Brain pericyte (primary cell): ENCODE data around the gene LTB4R.

Experiments used
- DNase-seq: peaks from one replicate; pipeline ENCODE4 v3.0.0-alpha.2; 2012; ENCODE audit warnings: low read depth, low spot score

LTB4R gene

DNA sequence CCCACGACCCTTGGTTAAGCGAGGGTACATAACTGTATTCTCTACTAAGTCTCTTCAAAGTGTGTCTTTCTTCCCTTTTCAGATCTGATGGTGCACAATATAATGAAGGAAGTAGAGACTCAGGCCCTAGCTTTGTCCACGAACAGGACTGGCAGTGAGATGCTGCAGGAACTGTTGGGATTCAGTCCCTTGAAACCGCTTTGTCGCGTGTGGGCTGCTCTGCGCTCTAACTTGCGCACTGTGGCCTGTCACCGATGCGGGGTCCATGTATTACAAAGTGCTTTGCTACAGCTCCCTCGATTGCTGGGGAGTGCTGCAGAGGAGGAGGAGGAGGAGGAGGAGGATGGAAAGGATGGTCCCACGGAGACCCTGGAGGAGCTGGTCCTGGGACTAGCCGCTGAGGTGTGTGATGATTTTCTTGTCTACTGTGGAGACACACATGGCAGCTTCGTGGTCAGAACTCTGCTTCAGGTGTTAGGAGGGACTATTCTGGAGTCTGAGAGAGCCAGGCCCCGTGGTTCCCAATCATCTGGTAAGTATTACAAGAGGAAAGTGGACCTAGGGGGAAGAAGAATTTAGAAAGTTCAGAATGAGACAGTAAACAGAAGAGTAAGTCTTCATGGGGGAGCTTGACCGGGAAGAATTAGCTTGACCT lies 10.8 kb upstream of the LTB4R start:
- no peak for DNase-seq

DNA sequence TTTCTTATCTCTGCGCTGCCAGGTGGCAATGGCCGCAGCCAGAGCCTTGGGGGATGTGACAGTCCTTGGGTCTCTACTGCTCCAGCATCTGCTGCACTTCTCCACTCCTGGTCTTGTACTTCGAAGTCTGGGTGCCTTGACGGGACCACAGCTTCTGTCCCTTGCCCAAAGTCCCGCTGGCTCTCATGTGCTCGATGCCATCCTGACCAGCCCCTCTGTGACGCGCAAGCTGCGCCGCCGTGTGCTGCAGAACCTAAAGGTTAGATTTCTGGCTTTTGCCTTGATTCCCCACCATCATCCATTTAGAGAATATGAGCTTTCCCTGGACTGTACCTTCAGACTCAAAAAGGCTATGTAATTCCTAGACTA lies 7.3 kb upstream of the LTB4R start:
- no peak for DNase-seq

DNA sequence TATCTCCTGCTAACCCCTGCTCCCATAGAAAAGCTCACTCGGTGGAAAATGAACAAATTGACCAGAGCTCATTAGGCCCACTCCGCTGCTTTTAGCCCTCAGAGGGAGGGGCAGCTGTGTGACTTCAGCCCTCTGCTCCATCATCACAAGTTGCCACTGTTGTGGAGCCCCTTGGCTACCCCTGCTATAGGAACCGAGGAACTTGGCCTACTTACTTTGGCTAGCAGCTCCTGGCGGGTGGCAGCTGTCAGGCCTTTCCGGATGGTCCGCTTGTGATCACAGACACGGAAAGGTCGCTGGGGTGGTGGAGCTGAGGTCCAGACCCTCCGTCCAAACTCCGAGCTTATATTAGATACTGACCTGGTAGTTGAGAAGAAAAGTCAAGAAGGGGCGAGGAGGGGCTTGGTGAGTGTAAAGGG lies 4.1 kb upstream of the LTB4R start:
- DNase-seq: no peak

DNA sequence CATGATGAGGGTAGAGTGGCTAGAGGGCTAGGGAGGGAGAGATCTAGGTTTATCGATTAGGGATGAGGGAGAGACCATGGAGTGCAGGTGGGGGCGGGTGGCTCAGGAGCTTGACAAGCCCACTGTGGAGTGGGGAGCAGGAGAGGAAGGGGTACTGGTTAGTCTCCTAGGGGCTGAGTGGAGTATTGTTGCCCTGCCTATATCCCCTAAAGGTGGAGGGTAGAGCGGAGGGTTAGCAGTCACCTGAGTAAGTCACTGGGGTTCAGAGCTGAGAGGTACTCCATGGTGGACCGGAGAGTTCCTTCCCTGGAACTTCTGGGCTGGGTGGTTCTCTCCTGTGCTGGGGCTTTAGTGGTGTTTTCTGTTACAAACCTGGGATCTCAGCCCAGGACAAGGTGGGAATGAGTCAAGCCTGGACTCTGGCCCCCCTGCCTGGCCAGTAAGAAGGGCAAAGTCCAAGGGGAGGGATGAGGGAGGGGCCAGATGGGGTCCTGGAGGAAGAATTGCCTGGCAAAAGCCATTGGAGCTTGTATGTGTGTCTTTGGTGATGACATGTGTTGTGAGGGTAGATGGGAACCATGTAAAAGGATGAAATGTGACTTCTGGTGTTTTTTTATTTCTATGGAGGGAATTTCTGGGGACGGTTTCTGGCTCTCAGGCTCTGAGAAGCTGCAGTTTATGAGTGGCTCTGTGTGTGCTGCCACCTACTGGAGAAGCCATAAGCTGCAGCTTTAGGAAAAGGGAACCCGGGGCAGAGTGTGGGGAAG lies 3.5 kb upstream of the LTB4R start, which contains the start of gene CIDEB:
TSS of gene CIDEB (minus strand) at position 403 of the 767 bp plus-strand sequence. CDS start at position 284, 119 bp downstream.
- DNase-seq: no peak

DNA sequence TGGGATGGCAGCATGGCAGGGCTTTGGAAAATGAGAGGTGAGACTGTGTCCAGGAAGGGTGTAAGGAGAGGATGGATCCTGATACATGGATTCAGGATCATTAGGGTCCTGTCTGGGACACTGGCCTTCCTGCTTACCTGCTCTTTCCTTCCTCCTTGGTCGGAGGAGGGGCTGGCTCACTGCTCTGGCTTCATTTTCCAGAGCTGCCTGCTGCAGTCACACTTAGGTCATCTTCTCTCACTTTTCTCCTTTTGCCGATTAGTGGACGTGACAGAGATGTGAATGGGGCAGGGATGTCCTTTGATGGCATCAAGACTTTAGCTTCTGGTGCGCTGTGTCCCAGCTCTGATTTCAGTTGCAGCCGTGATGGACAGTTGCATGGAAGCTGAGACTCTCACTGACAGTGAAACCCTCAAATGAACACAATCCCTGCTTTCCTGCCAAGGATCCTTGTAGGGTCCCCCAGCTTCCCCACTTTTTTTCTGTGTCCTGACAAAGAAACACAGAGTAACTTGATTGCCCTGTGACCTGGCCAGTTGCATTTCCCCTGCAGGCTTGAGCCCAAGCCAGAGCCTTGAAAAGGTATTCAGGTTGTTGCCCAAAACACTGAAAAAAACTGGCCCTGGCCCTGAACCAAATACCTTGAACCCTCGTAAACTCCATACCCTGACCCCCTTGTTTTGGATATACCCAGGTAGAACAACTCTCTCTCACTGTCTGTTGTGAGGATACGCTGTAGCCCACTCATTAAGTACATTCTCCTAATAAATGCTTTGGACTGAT lies 2.8 kb upstream of the LTB4R start:
- DNase-seq: no peak

DNA sequence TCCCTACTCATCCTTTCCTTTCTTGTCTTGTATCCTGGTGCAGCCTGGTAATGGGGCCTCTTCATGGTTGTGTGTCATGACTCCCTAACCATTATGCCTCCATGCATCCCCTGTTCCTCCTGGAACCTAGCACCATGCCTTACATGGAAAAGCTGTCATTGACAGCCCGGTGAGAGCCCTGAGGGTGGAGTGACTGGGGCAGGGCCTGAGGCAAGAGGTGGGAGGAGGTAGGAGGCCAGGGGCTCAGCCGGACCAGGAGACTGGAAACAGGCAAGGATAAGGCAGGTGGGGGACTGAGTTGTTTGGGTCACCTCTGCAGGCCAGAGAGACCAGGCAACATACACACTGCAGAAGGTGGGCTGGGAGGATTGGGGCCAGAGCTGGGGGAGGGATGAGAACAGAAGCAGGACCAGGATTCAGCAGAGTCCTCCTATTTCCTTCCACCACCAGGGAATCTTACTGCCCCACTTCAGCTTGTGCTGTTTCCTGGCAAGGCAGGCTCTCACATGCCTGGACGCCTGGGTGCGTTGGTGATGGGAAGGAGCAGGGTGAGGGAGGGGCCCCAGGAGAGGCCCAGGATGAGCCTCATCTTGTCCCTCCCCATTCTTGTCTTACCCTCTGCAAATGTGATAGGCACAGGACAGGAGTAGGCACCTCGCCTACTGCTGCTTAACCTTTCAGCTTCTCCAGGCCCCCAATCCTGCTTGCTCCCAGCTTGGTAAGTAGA lies 1.6 kb upstream of the LTB4R start, which contains the start of gene LTB4R2:
TSS of gene LTB4R2 (plus strand) at position 603 of the 727 bp plus-strand sequence. CDS start 525 bp downstream, outside the sequence.
- DNase-seq: no peak

DNA sequence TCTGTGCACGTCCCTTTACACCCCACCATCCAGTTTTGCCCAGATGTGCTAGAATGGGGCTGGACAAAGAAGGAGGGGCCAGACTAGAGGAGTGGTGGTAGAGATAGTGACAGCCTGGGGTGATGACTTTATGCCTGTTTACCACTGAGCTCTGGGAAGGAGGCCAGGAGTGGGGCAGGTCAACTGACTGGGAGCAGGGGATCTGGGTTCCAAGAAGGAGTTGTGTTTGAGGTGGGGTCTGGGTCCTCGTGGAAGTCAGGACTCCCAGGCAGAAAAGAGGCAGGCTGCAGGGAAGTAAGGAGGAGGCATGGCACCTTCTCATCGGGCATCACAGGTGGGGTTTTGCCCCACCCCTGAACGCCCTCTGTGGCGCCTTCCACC lies 1.0 kb upstream of the LTB4R start:
- DNase-seq: no peak

DNA sequence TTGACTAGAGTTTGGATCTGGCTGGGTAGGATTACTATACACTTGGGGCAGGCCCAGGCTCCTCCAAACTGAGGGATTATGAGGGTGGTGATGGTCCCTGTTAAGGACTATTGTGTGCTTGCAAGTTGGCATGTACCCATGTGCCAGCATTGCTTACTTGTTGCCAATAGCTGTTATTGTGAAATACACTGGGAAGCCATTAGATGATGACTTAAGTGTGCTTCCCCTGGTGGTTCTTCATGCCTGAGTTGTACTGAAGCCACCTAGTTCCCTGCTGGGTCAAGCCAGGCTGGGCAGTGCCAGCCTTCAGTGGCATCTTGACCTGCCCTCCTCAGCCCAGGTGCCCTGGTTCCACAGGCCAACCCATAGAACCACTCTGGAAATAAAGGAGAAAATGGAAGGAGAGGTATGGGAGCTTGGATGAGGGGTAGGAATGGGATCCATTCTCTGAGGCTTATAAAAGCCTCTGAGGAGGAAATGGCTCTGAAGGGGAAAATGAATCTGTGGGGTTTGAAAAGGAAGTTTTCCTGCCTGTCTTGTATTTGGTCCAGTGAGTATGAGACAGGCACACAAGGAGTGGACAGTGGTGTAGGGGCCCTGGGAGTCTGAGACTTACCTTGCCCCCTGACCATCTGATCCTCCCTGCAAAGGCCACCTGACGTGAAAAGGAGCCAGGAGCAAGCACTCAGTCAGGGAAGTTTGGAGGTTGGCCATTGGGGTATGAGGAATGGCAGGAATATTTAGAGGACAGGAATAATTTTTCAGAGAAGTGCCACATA lies 724 bp downstream of the LTB4R start:
- DNase-seq: no peak

DNA sequence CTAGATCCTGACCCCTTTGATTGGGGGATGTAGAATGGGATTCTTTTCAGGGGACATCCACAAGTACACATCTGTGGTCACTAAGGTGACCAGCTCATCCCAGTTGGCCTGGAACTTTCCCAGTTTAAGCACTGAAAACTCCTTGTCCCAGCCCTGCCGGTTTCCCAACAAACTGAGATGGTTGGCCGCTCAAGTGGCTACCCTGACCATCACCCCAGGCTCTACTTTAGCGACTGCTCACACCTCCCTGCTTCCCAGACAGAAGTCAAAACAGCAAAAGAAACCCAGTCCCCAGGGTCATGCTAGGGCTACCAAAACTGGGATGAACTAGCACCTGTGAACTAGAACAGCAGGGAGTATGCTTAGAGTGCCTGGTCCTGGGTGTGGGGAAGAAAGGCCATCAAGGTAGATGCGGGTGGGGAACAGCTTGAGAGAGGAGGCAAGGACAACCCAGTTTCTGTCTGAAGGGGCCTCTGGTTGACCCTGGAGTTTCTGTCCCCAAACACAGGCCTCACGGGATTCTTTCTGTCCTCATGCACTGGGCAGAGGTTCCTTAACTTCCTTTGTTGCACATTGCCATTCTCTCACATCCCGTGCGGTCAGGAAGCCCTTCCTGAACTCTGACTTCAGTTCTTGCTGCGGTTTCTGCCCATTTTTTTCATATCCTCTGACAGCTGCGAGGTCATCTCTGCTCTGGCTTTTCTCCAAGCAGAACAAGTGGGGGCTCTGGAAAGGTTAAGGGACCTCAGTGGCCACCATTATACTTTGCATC lies 1.6 kb downstream of the LTB4R start:
- no peak for DNase-seq

DNA sequence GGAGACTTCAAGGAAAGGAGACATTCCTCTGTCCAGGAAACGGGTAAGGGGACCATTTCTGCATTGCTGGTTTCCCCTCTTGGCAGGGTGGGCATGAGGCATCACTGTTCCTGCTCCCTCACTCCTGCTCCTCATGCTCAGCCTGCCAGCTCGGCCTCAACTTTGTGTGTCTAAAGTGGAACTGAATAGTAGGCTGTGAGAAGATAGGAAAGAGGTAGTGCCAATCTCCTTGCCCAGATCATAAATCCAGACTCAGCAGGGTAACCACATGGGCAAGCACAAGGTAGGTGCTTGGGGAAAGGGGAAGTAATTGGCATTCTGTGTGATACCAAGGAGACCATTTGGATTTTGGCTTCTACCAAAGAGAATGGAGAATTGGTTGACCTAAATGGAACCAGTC lies 2.6 kb downstream of the LTB4R start:
- no peak for DNase-seq

DNA sequence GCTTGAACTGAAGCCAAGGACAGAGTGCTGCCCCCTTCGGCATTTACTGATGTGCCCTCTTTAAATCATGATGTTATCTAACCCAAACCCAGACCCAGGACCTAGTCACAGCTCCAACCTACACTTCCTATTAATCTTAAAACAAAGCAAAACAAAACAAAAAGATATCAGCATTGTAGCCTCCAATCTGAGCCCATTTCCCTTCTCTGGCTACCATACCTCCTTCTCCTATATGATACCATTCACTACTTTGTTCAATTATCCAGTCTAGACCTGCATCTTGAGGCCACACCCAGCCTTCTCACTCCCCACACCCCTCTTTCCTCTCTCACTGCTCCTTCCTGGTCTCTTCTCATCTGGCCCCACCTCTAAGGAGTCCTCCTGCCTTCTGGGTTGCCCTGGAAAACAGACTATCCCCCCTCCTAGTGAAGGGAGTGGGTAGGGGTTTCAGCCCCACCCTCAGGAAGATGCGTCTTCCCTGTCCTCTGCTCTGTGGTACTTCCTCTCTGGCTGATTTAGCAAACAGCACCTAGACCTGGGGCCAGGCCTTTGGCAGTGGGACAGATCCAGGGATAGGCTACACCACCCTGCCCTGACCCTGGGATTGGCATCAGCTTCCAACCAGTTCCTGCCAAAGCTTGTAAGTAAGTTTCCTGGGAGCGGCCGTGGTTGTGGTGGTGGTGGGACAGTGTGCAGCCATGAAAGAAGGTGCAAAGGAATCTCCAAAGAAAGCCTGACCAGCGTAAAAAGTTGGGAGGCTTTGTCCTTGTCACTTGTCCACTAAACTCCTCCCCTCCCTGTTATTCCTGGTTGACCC lies 3.3 kb downstream of the LTB4R start:
- DNase-seq: no peak

DNA sequence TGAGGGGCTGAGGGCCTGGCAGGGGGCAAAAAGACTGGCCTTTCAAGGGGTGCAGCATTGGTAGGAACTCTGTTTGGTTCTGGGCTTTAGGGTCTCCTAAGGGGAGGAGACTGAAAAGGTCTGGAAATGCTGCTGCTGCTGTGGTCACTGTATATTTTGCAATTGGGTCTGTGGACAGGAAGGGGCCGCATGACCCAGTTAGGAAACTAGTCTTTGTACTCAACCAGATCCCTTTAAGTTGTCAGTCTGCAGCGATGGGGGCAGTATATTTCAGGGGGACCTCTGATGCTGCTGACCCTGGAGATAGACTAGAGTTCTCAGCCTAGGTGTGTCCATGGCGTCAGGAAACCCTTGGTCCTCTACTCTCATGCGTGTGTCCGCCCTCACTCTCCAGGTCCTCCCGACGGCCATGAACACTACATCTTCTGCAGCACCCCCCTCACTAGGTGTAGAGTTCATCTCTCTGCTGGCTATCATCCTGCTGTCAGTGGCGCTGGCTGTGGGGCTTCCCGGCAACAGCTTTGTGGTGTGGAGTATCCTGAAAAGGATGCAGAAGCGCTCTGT lies 4.0 kb downstream of the LTB4R start:
- DNase-seq: no peak

DNA sequence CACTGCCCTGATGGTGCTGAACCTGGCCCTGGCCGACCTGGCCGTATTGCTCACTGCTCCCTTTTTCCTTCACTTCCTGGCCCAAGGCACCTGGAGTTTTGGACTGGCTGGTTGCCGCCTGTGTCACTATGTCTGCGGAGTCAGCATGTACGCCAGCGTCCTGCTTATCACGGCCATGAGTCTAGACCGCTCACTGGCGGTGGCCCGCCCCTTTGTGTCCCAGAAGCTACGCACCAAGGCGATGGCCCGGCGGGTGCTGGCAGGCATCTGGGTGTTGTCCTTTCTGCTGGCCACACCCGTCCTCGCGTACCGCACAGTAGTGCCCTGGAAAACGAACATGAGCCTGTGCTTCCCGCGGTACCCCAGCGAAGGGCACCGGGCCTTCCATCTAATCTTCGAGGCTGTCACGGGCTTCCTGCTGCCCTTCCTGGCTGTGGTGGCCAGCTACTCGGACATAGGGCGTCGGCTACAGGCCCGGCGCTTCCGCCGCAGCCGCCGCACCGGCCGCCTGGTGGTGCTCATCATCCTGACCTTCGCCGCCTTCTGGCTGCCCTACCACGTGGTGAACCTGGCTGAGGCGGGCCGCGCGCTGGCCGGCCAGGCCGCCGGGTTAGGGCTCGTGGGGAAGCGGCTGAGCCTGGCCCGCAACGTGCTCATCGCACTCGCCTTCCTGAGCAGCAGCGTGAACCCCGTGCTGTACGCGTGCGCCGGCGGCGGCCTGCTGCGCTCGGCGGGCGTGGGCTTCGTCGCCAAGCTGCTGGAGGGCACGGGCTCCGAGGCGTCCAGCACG lies 4.7 kb downstream of the LTB4R start:
- DNase-seq: no peak

DNA sequence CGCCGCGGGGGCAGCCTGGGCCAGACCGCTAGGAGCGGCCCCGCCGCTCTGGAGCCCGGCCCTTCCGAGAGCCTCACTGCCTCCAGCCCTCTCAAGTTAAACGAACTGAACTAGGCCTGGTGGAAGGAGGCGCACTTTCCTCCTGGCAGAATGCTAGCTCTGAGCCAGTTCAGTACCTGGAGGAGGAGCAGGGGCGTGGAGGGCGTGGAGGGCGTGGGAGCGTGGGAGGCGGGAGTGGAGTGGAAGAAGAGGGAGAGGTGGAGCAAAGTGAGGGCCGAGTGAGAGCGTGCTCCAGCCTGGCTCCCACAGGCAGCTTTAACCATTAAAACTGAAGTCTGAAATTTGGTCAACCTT lies 5.3 kb downstream of the LTB4R start:
- DNase-seq: no peak

DNA sequence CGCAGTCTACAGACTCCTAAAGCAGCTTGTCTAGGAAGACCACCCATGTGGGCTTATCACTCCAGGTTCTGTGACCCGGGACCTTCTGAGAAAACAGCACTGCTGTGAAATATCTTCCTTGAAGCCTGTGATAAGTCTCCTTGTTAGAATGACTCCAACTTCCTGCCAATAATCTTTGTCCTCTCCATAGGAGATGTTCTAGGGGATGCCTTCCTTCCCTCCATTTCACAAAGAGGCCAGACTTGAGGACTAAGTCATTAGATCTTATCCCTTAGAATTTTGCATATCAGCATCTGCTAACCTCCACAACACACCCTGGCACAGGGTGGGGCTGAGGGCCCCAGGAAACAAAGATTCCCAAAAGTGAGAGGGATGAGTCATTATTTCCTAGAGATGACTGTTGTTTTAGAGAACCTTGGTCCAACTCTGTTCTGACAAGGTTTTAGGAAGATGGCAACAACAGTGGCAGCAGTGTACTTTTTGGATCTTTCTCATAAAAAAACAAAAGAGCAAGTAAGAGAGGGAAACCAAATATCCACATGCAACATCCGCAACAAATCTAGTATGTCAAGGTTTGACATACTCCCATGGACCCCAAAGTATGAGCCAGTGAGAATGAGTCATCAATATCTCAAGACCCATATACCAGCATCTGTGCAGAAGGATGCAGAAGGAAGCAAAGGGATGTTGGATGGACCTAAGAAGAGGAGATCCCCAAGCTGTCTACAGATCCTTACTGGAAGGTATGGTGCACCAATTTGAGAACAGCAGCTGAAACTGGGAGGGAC lies 6.0 kb downstream of the LTB4R start:
- DNase-seq: no peak

DNA sequence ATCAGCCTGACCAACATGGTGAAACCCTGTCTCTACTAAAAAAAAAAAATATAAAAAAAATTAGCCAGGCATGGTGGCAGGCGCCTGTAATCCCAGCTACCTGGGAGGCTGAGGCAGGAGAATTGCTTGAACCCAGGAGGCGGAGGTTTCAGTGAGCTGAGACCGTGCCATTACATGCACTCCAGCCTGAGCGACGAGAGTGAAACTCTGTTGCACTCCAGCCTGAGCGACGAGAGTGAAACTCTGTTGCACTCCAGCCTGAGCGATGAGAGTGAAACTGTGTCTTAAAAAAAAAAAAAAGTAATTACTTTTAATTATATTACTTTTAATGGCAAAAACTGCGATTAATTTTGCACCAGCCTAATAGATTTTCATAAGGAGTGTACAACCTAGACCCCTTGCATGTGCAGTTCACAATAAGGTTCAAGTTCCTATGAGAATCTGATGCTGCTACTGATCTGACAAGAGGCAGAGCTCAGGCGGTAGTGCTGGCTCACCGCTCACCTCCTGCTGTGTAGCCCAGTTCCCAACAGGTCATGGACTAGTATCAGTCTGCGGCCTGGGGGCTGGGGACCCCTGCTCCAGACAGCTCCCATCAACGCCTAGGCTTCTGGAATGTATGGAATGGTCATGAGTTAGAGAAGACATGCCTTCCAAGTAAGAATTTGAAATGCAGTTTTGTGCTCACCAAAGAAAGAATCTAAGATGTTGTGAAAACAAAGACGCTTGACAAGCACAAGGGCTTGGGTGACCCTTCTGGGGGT lies 10.1 kb downstream of the LTB4R start:
- DNase-seq: no peak

DNA sequence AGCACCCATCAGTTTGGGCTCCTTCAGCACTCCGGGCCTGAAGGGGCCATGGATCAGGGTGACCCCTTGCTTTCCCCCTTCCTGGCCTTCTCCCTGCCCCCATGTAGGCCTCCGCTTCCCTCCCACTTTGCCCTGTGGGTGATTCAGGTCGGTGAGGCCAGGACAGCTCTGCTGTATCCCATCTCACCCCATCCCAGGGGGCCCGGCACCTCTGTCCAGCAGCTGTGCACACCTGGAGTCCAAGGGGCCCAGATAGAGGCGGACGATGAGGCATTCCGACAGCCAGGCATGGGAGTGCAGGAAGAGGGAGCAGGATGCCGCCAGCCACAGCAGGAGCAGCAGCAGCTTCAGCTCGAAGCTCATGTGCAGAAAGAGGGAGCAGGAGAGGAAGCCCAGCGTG lies 11.4 kb downstream of the LTB4R start:
- no peak for DNase-seq
